Measurements from ENCODE around the gene ZSWIM8. TPM values are rescaled to one million over a fixed set of nuclear protein-coding genes. Genes with fewer than 3 reads are reported as not detected.

ZSWIM8 gene
- total RNA-seq, 1 experiment from 2014 or later = 59.1 TPM

DNA sequence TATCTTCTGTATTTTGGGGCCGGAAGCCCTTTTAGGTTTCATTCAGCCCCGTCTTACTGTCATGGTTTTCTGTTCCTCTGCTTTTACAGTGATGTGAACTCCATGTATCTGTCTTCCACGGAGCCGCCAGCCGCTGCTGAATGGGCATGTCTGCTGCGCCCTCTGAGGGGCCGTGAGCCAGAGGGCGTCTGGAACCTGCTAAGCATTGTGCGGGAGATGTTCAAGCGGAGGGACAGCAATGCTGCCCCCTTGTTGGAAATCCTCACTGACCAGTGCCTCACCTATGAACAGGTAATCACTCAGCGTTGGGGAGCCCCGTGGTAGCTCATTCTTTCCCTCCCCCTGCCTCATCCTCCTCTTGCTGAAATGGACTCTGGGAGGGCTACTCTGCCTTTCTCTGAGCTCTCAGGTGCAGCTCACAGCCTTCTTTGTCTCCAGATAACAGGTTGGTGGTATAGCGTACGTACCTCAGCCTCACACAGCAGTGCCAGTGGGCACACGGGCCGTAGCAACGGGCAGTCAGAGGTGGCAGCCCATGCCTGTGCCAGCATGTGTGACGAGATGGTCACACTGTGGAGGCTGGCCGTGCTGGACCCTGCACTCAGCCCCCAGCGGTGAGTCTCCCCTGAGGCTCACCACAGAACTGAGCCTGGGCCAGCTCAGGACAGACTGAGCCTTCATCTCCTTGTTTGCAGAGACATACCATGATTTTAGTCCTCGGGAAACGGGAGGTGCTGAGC lies 5.7 kb downstream of the ZSWIM8 start (continued):
- TF ChIP-seq, protein P1, sequence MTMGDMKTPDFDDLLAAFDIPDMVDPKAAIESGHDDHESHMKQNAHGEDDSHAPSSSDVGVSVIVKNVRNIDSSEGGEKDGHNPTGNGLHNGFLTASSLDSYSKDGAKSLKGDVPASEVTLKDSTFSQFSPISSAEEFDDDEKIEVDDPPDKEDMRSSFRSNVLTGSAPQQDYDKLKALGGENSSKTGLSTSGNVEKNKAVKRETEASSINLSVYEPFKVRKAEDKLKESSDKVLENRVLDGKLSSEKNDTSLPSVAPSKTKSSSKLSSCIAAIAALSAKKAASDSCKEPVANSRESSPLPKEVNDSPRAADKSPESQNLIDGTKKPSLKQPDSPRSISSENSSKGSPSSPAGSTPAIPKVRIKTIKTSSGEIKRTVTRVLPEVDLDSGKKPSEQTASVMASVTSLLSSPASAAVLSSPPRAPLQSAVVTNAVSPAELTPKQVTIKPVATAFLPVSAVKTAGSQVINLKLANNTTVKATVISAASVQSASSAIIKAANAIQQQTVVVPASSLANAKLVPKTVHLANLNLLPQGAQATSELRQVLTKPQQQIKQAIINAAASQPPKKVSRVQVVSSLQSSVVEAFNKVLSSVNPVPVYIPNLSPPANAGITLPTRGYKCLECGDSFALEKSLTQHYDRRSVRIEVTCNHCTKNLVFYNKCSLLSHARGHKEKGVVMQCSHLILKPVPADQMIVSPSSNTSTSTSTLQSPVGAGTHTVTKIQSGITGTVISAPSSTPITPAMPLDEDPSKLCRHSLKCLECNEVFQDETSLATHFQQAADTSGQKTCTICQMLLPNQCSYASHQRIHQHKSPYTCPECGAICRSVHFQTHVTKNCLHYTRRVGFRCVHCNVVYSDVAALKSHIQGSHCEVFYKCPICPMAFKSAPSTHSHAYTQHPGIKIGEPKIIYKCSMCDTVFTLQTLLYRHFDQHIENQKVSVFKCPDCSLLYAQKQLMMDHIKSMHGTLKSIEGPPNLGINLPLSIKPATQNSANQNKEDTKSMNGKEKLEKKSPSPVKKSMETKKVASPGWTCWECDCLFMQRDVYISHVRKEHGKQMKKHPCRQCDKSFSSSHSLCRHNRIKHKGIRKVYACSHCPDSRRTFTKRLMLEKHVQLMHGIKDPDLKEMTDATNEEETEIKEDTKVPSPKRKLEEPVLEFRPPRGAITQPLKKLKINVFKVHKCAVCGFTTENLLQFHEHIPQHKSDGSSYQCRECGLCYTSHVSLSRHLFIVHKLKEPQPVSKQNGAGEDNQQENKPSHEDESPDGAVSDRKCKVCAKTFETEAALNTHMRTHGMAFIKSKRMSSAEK (CRISPR knock-in tag; IDR thresholded peaks at IDR 0.05; ENCODE audit: borderline replicate concordance) = no peak
- TF ChIP-seq GRHL2 (CRISPR knock-in tag; IDR thresholded peaks at IDR 0.05; ENCODE audit: insufficient replicate concordance, severe bottlenecking) = no peak
- no peak for TF ChIP-seq ZNF121 (CRISPR knock-in tag; IDR thresholded peaks at IDR 0.05)
- TF ChIP-seq TP53 (CRISPR knock-in tag; IDR thresholded peaks at IDR 0.05) = no peak
- no peak for TF ChIP-seq FOXK1 (CRISPR knock-in tag; IDR thresholded peaks at IDR 0.05)
- TF ChIP-seq, protein P2, sequence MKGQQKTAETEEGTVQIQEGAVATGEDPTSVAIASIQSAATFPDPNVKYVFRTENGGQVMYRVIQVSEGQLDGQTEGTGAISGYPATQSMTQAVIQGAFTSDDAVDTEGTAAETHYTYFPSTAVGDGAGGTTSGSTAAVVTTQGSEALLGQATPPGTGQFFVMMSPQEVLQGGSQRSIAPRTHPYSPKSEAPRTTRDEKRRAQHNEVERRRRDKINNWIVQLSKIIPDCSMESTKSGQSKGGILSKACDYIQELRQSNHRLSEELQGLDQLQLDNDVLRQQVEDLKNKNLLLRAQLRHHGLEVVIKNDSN (CRISPR knock-in tag; IDR thresholded peaks at IDR 0.05) = no peak
- TF ChIP-seq, protein P3, sequence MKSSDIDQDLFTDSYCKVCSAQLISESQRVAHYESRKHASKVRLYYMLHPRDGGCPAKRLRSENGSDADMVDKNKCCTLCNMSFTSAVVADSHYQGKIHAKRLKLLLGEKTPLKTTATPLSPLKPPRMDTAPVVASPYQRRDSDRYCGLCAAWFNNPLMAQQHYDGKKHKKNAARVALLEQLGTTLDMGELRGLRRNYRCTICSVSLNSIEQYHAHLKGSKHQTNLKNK (CRISPR knock-in tag; IDR thresholded peaks at IDR 0.05) = no peak
- no peak for TF ChIP-seq TEAD1 (CRISPR knock-in tag; IDR thresholded peaks at IDR 0.05)

DNA sequence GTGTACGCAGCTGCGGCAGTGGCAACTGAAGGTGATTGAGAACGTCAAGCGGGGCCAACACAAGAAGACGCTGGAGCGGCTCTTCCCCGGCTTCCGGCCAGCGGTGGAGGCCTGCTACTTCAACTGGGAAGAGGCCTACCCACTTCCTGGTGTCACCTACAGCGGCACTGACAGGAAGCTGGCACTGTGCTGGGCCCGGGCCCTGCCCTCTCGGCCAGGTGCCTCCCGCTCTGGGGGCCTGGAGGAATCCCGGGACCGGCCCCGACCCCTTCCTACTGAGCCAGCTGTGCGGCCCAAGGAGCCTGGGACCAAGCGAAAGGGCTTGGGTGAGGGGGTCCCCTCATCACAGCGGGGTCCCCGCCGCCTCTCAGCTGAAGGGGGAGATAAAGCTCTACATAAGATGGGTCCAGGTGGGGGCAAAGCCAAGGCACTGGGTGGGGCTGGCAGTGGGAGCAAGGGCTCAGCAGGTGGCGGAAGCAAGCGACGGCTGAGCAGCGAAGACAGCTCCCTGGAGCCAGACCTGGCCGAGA lies 6.5 kb downstream of the ZSWIM8 start:
- ChIA-PET POLR2A (no interaction called here), CTCF (no interaction called here)
- H3K4me3 Mint-ChIP-seq = no peak overlapping the region
- no peaks in the 10 kb centered on the region for H3K27me3 Mint-ChIP-seq (ENCODE audit: low read depth)
- ATAC-seq (no peak), DNase-seq (ENCODE audit: low spot score) (no peak)
- H3K9me3 Mint-ChIP-seq = no peaks in the 10 kb centered on the region
- peaks cover 41% of the 10 kb centered on the region for H3K36me3 Mint-ChIP-seq
- no peaks in the 10 kb centered on the region for H3K4me1 Mint-ChIP-seq
- H3K27ac Mint-ChIP-seq = no peak overlapping the region
- no peak for TF ChIP-seq NFATC4 (CRISPR knock-in tag; IDR thresholded peaks at IDR 0.05)
- no peak for TF ChIP-seq NFE2L1 (CRISPR knock-in tag; IDR thresholded peaks at IDR 0.05)
- TF ChIP-seq ZNF423 (CRISPR knock-in tag; IDR thresholded peaks at IDR 0.05) = no peak
- TF ChIP-seq, protein P4, sequence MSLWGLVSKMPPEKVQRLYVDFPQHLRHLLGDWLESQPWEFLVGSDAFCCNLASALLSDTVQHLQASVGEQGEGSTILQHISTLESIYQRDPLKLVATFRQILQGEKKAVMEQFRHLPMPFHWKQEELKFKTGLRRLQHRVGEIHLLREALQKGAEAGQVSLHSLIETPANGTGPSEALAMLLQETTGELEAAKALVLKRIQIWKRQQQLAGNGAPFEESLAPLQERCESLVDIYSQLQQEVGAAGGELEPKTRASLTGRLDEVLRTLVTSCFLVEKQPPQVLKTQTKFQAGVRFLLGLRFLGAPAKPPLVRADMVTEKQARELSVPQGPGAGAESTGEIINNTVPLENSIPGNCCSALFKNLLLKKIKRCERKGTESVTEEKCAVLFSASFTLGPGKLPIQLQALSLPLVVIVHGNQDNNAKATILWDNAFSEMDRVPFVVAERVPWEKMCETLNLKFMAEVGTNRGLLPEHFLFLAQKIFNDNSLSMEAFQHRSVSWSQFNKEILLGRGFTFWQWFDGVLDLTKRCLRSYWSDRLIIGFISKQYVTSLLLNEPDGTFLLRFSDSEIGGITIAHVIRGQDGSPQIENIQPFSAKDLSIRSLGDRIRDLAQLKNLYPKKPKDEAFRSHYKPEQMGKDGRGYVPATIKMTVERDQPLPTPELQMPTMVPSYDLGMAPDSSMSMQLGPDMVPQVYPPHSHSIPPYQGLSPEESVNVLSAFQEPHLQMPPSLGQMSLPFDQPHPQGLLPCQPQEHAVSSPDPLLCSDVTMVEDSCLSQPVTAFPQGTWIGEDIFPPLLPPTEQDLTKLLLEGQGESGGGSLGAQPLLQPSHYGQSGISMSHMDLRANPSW (CRISPR knock-in tag; conservative IDR thresholded peaks at IDR 0.05; ENCODE audit: low read depth) = no peak
- TF ChIP-seq, protein P5, sequence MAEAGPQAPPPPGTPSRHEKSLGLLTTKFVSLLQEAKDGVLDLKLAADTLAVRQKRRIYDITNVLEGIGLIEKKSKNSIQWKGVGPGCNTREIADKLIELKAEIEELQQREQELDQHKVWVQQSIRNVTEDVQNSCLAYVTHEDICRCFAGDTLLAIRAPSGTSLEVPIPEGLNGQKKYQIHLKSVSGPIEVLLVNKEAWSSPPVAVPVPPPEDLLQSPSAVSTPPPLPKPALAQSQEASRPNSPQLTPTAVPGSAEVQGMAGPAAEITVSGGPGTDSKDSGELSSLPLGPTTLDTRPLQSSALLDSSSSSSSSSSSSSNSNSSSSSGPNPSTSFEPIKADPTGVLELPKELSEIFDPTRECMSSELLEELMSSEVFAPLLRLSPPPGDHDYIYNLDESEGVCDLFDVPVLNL (CRISPR knock-in tag; IDR thresholded peaks at IDR 0.05; ENCODE audit: borderline replicate concordance, low read depth) = no peak
- TF ChIP-seq, protein P2 (CRISPR knock-in tag; IDR thresholded peaks at IDR 0.05) = no peak
- no peak for TF ChIP-seq OVOL2 (CRISPR knock-in tag; IDR thresholded peaks at IDR 0.05; ENCODE audit: borderline replicate concordance)
- TF ChIP-seq, protein P6, sequence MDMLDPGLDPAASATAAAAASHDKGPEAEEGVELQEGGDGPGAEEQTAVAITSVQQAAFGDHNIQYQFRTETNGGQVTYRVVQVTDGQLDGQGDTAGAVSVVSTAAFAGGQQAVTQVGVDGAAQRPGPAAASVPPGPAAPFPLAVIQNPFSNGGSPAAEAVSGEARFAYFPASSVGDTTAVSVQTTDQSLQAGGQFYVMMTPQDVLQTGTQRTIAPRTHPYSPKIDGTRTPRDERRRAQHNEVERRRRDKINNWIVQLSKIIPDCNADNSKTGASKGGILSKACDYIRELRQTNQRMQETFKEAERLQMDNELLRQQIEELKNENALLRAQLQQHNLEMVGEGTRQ (CRISPR knock-in tag; IDR thresholded peaks at IDR 0.05) = no peak
- TF ChIP-seq, protein P7, sequence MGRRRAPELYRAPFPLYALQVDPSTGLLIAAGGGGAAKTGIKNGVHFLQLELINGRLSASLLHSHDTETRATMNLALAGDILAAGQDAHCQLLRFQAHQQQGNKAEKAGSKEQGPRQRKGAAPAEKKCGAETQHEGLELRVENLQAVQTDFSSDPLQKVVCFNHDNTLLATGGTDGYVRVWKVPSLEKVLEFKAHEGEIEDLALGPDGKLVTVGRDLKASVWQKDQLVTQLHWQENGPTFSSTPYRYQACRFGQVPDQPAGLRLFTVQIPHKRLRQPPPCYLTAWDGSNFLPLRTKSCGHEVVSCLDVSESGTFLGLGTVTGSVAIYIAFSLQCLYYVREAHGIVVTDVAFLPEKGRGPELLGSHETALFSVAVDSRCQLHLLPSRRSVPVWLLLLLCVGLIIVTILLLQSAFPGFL (CRISPR knock-in tag; IDR thresholded peaks at IDR 0.05; ENCODE audit: borderline replicate concordance) = no peak
- TF ChIP-seq KAT7 (CRISPR knock-in tag; IDR thresholded peaks at IDR 0.05; ENCODE audit: borderline replicate concordance) = no peak
- no peak for TF ChIP-seq ZNF138 (CRISPR knock-in tag; conservative IDR thresholded peaks at IDR 0.05)
- TF ChIP-seq, protein P8, sequence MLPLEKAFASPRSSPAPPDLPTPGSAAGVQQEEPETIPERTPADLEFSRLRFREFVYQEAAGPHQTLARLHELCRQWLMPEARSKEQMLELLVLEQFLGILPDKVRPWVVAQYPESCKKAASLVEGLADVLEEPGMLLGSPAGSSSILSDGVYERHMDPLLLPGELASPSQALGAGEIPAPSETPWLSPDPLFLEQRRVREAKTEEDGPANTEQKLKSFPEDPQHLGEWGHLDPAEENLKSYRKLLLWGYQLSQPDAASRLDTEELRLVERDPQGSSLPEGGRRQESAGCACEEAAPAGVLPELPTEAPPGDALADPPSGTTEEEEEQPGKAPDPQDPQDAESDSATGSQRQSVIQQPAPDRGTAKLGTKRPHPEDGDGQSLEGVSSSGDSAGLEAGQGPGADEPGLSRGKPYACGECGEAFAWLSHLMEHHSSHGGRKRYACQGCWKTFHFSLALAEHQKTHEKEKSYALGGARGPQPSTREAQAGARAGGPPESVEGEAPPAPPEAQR (CRISPR knock-in tag; IDR thresholded peaks at IDR 0.05) = no peak
- no peak for TF ChIP-seq ZNF317 (CRISPR knock-in tag; IDR thresholded peaks at IDR 0.05; ENCODE audit: borderline replicate concordance, low read depth)
- no peak for TF ChIP-seq ZNF219 (CRISPR knock-in tag; IDR thresholded peaks at IDR 0.05; ENCODE audit: borderline replicate concordance)
- no peak for TF ChIP-seq GRHL2 (CRISPR knock-in tag; IDR thresholded peaks at IDR 0.05; ENCODE audit: insufficient replicate concordance, severe bottlenecking)

Measured in WTC11 (cell line).